Loucy (cell line): Measurements from ENCODE around the gene HLA-A.
A peak's percentile ranks its signal among the peaks of the same experiment; 100 is the strongest.

Experiments
- H2AFZ ChIP-seq: fragments of 200-600 bp; sonication (generic); 2 replicates; pipeline ENCODE4 v1.6.0; 2016; ENCODE audit warnings: antibody characterized with exemption, mild to moderate bottlenecking, low read length, moderate library complexity
- H3F3A ChIP-seq: fragments of 200-600 bp; 2 replicates; pipeline ENCODE4 v1.6.0; 2016; ENCODE audit warnings: antibody characterized with exemption, low read depth, mild to moderate bottlenecking
- H3K27me3 ChIP-seq: fragments of 200-600 bp; sonication (generic); 2 replicates; pipeline ENCODE4 v1.6.1; 2014; ENCODE audit warnings: low read length, mild to moderate bottlenecking; ENCODE audit not compliant: insufficient read depth, poor library complexity, severe bottlenecking
- H3K36me3 ChIP-seq: fragments of 200-600 bp; sonication (generic); 2 replicates; pipeline ENCODE4 v1.6.1; 2016; ENCODE audit warnings: low read length; ENCODE audit not compliant: insufficient read depth
- H3K4me1 ChIP-seq: fragments of 200-600 bp; sonication (generic); 2 replicates; pipeline ENCODE4 v1.5.1; 2014; ENCODE audit warnings: low read length, mild to moderate bottlenecking; ENCODE audit not compliant: insufficient read depth, poor library complexity, severe bottlenecking
- H3K4me2 ChIP-seq: fragments of 200-600 bp; sonication (generic); 2 replicates; pipeline ENCODE4 v1.6.0; 2014; ENCODE audit warnings: antibody characterized with exemption, low read length, low read depth, mild to moderate bottlenecking; ENCODE audit not compliant: poor library complexity, severe bottlenecking
- H3K4me3 ChIP-seq: fragments of 200-600 bp; sonication (generic); 2 replicates; pipeline ENCODE4 v1.5.1; 2014; ENCODE audit warnings: low read length, mild to moderate bottlenecking, mixed read lengths; ENCODE audit not compliant: poor library complexity, severe bottlenecking
- H3K79me2 ChIP-seq: fragments of 200-600 bp; sonication (generic); 2 replicates; pipeline ENCODE4 v1.6.1; 2014; ENCODE audit warnings: low read length; ENCODE audit not compliant: insufficient read depth
- H3K9ac ChIP-seq: fragments of 200-600 bp; sonication (generic); 2 replicates; pipeline ENCODE4 v1.6.0; 2014; ENCODE audit warnings: mild to moderate bottlenecking, low read depth, low read length, moderate library complexity; ENCODE audit not compliant: poor library complexity, severe bottlenecking
- H3K9me2 ChIP-seq: fragments of 200-600 bp; sonication (generic); replicated peaks from 2 replicates; pipeline ENCODE4 v1.6.1; 2016; ENCODE audit warnings: low read depth, low read length, mixed read lengths
- H3K9me3 ChIP-seq: fragments of 200-600 bp; sonication (generic); 2 replicates; pipeline ENCODE4 v1.6.1; 2014; ENCODE audit warnings: mild to moderate bottlenecking, antibody characterized with exemption, low read length, low read depth; ENCODE audit not compliant: insufficient read depth
- H4K20me1 ChIP-seq: fragments of 200-600 bp; sonication (generic); 2 replicates; pipeline ENCODE4 v1.6.0; 2014; ENCODE audit warnings: antibody characterized with exemption, low read length, mild to moderate bottlenecking; ENCODE audit not compliant: insufficient read depth, poor library complexity, severe bottlenecking
- EZH2phosphoT487 ChIP-seq: fragments of 200-600 bp; IDR thresholded peaks from 2 replicates; pipeline ENCODE4 v1.6.1; 2018; ENCODE audit warnings: antibody characterized with exemption, mild to moderate bottlenecking, moderate library complexity, borderline replicate concordance
- TF ChIP-seq, protein P1 (sequence below): fragments of 200-600 bp; sonication (generic); conservative IDR thresholded peaks from 2 replicates; pipeline ENCODE4 v1.5.1; 2014; ENCODE audit warnings: mild to moderate bottlenecking, antibody characterized with exemption, low read length

The HLA-A gene

DNA sequence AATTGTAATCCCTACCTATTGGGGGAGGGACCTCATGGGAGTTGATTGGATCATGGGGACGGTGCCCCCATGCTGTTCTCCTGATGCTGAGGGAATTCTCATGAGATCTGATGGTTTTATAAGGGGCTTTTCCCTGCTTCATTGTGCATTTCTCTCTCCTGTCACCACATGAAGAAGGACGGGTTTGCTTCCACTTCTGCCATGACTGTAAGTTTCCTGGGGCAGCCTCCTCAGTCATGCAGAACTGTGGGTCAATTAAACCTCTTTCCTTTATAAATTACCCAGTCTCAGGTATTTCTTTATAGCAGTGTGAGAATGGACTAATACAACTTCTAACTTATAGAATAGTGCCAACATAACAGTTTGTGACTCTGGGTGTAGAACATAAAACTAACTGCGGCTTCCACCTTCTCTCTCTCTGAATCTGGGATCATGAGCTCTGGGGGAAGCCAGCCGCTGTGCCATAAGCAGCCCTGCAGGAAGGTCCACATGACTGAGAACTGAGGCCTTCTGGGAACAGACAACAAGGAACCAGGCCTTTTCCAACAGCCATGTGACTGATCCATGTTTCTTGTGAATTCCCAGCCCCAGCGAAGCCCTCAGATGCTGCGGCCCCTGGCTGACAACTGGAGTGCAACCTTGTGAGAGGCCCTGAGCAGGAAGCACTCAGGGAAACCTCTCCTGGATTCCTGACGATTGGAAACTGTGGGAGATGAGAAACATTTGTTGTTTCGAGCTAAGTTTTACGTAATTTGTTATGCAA lies 3.4 kb upstream of the HLA-A start:
- no peaks in the 10 kb centered on the region for H3F3A ChIP-seq
- TF ChIP-seq, protein P1, sequence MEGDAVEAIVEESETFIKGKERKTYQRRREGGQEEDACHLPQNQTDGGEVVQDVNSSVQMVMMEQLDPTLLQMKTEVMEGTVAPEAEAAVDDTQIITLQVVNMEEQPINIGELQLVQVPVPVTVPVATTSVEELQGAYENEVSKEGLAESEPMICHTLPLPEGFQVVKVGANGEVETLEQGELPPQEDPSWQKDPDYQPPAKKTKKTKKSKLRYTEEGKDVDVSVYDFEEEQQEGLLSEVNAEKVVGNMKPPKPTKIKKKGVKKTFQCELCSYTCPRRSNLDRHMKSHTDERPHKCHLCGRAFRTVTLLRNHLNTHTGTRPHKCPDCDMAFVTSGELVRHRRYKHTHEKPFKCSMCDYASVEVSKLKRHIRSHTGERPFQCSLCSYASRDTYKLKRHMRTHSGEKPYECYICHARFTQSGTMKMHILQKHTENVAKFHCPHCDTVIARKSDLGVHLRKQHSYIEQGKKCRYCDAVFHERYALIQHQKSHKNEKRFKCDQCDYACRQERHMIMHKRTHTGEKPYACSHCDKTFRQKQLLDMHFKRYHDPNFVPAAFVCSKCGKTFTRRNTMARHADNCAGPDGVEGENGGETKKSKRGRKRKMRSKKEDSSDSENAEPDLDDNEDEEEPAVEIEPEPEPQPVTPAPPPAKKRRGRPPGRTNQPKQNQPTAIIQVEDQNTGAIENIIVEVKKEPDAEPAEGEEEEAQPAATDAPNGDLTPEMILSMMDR, result no peak
- TF ChIP-seq EZH2phosphoT487, result no peak
- no peak overlapping the region for H3K9ac ChIP-seq

GRCh38 chr6:29941016-29941415 lies 1.3 kb upstream of the HLA-A start:
- Histone ChIP-seq H3K9ac (peak overlapping the region; percentile 85), H3K4me3 (peak overlapping the region; percentile 79), H2AFZ (peak overlapping the region; percentile 41; the same call in 1 of the 2 replicates), H3K79me2 (peaks cover 47% of the 10 kb centered on the region), H3F3A (no peaks in the 10 kb centered on the region; the same call in 1 of the 2 replicates), H3K4me1 (peaks cover 33% of the 10 kb centered on the region), H3K27me3 (peaks cover 6% of the 10 kb centered on the region), H3K4me2 (peak overlapping the region; percentile 71), H3K9me2 (no peaks in the 10 kb centered on the region), H3K36me3 (peaks cover 23% of the 10 kb centered on the region; the same call in 1 of the 2 replicates), H4K20me1 (peaks cover 36% of the 10 kb centered on the region), H3K9me3 (no peaks in the 10 kb centered on the region)
- TF ChIP-seq, protein P1, result no peak
- no peak for TF ChIP-seq EZH2phosphoT487

More for the DNA sequence above, 3.4 kb upstream of the HLA-A start:
- H3K4me2 ChIP-seq, result no peak overlapping the region
- H3K4me3 ChIP-seq, result no peak overlapping the region
- no peaks in the 10 kb centered on the region for H3K9me2 ChIP-seq
- peaks cover 26% of the 10 kb centered on the region for H3K79me2 ChIP-seq
- peaks cover 15% of the 10 kb centered on the region for H4K20me1 ChIP-seq
- peaks cover 17% of the 10 kb centered on the region for H3K4me1 ChIP-seq
- no peaks in the 10 kb centered on the region for H3K9me3 ChIP-seq
- H2AFZ ChIP-seq, result no peak overlapping the region
- peaks cover 6% of the 10 kb centered on the region; the same call in 1 of the 2 replicates for H3K36me3 ChIP-seq
- peaks cover 6% of the 10 kb centered on the region for H3K27me3 ChIP-seq

- no peaks in the 10 kb centered on the region; the same call in 1 of the 2 replicates for H3F3A ChIP-seq
- peaks cover 6% of the 10 kb centered on the region for H3K27me3 ChIP-seq
- peak overlapping the region; percentile 79 for H3K4me3 ChIP-seq
- H3K4me2 ChIP-seq, result peak overlapping the region; percentile 71
- no peaks in the 10 kb centered on the region for H3K9me2 ChIP-seq
- H2AFZ ChIP-seq, result peak overlapping the region; percentile 40
- H3K9me3 ChIP-seq, result no peaks in the 10 kb centered on the region
- TF ChIP-seq EZH2phosphoT487, result no peak
- TF ChIP-seq, protein P1, result no peak
- peaks cover 36% of the 10 kb centered on the region for H3K4me1 ChIP-seq
- peaks cover 52% of the 10 kb centered on the region for H3K79me2 ChIP-seq
- H3K36me3 ChIP-seq, result peaks cover 27% of the 10 kb centered on the region; the same call in 1 of the 2 replicates
- peaks cover 41% of the 10 kb centered on the region for H4K20me1 ChIP-seq
- peak overlapping the region; percentile 85 for H3K9ac ChIP-seq
These were observed 861 bp upstream of the HLA-A start for GRCh38 chr6:29941471-29941870.
